WTC11 (cell line): ENCODE measurements around the gene OR2W3.

ENCODE experiments used
- ATF3 ChIP-seq: sonication (generic); formaldehyde crosslinking; conservative IDR thresholded peaks from 2 replicates; pipeline ENCODE4 v1.8.1; 2022; ENCODE audit warnings: mild to moderate bottlenecking, missing genetic modification reagents
- CBFB ChIP-seq: sonication (generic); formaldehyde crosslinking; IDR thresholded peaks from 2 replicates; pipeline ENCODE4 v1.8.1; 2022; ENCODE audit warnings: mild to moderate bottlenecking, low read depth, missing genetic modification reagents
- E2F5 ChIP-seq: sonication (generic); formaldehyde crosslinking; IDR thresholded peaks from 2 replicates; pipeline ENCODE4 v1.8.1; 2022; ENCODE audit warnings: mild to moderate bottlenecking, moderate library complexity, missing genetic modification reagents
- GABPB1 ChIP-seq: sonication (generic); formaldehyde crosslinking; IDR thresholded peaks from 2 replicates; pipeline ENCODE4 v1.8.1; 2023; ENCODE audit warnings: mild to moderate bottlenecking, missing genetic modification reagents
- TCF7 ChIP-seq: sonication (generic); formaldehyde crosslinking; IDR thresholded peaks from 2 replicates; pipeline ENCODE4 v1.8.0; 2022; ENCODE audit warnings: mild to moderate bottlenecking, low read depth, missing genetic modification reagents, moderate library complexity
- TF ChIP-seq, protein P1 (sequence below): sonication (generic); formaldehyde crosslinking; IDR thresholded peaks from 2 replicates; pipeline ENCODE4 v1.8.1; 2022; ENCODE audit warnings: low read depth, mild to moderate bottlenecking, moderate library complexity, missing genetic modification reagents, borderline replicate concordance
- TF ChIP-seq, protein P2 (sequence below): fragments of 200-600 bp; IDR thresholded peaks from 2 replicates; pipeline ENCODE4 v1.8.0; 2022; ENCODE audit warnings: antibody characterized with exemption
- TF ChIP-seq, protein P3 (sequence below): sonication (generic); formaldehyde crosslinking; IDR thresholded peaks from 2 replicates; pipeline ENCODE4 v1.8.1; 2023; ENCODE audit warnings: mild to moderate bottlenecking, moderate library complexity, missing genetic modification reagents

DNA sequence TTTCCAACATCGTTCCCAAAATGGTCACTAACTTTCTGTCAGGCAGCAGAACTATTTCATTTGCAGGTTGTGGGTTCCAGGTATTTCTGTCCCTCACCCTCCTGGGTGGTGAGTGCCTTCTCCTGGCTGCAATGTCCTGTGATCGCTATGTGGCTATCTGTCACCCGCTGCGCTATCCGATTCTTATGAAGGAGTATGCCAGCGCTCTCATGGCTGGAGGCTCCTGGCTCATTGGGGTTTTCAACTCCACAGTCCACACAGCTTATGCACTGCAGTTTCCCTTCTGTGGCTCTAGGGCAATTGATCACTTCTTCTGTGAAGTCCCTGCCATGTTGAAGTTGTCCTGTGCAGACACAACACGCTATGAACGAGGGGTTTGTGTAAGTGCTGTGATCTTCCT lies 38.6 kb downstream of the OR2W3 start:
- TF ChIP-seq, protein P1, sequence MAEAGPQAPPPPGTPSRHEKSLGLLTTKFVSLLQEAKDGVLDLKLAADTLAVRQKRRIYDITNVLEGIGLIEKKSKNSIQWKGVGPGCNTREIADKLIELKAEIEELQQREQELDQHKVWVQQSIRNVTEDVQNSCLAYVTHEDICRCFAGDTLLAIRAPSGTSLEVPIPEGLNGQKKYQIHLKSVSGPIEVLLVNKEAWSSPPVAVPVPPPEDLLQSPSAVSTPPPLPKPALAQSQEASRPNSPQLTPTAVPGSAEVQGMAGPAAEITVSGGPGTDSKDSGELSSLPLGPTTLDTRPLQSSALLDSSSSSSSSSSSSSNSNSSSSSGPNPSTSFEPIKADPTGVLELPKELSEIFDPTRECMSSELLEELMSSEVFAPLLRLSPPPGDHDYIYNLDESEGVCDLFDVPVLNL (CRISPR knock-in tag) = no peak
- TF ChIP-seq GABPB1 (CRISPR knock-in tag) = no peak
- TF ChIP-seq TCF7 (CRISPR knock-in tag) = no peak
- TF ChIP-seq, protein P2, sequence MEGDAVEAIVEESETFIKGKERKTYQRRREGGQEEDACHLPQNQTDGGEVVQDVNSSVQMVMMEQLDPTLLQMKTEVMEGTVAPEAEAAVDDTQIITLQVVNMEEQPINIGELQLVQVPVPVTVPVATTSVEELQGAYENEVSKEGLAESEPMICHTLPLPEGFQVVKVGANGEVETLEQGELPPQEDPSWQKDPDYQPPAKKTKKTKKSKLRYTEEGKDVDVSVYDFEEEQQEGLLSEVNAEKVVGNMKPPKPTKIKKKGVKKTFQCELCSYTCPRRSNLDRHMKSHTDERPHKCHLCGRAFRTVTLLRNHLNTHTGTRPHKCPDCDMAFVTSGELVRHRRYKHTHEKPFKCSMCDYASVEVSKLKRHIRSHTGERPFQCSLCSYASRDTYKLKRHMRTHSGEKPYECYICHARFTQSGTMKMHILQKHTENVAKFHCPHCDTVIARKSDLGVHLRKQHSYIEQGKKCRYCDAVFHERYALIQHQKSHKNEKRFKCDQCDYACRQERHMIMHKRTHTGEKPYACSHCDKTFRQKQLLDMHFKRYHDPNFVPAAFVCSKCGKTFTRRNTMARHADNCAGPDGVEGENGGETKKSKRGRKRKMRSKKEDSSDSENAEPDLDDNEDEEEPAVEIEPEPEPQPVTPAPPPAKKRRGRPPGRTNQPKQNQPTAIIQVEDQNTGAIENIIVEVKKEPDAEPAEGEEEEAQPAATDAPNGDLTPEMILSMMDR = no peak
- TF ChIP-seq CBFB = no peak
- TF ChIP-seq, protein P3, sequence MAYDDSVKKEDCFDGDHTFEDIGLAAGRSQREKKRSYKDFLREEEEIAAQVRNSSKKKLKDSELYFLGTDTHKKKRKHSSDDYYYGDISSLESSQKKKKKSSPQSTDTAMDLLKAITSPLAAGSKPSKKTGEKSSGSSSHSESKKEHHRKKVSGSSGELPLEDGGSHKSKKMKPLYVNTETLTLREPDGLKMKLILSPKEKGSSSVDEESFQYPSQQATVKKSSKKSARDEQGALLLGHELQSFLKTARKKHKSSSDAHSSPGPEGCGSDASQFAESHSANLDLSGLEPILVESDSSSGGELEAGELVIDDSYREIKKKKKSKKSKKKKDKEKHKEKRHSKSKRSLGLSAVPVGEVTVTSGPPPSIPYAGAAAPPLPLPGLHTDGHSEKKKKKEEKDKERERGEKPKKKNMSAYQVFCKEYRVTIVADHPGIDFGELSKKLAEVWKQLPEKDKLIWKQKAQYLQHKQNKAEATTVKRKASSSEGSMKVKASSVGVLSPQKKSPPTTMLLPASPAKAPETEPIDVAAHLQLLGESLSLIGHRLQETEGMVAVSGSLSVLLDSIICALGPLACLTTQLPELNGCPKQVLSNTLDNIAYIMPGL = no peak
- TF ChIP-seq E2F5 = no peak
- TF ChIP-seq ATF3 (CRISPR knock-in tag) = no peak
